RWPE1 (cell line): ENCODE results near the gene PTGFRN.
A peak's percentile ranks its signal among the peaks of the same experiment; 100 is the strongest.

Experiments
- CTCF ChIA-PET: fragments of 350-600 bp; sonication (Branson Sonifier 250); formaldehyde crosslinking; extraction: SDS; loops from one replicate; lab custom pipeline; 2021; lab: Yijun Ruan, JAX
- POLR2A ChIA-PET: fragments of 400-600 bp; formaldehyde crosslinking; extraction: SDS; loops from one replicate; lab custom pipeline; 2020; ENCODE audit warnings: antibody characterized with exemption; ENCODE audit not compliant: low non-redundant PET; lab: Yijun Ruan, JAX
- DNase-seq: peaks from one replicate; pipeline ENCODE4 v3.0.0; 2012; ENCODE audit warnings: low spot score
- H3K27ac ChIP-seq: fragments of 450-650 bp; 2 replicates; pipeline ENCODE4 v1.5.1; 2017
- CTCF ChIP-seq: fragments of 450-650 bp; conservative IDR thresholded peaks from 2 replicates; pipeline ENCODE4 v1.5.1; 2017; ENCODE audit warnings: low read depth, mild to moderate bottlenecking

PTGFRN gene

DNA sequence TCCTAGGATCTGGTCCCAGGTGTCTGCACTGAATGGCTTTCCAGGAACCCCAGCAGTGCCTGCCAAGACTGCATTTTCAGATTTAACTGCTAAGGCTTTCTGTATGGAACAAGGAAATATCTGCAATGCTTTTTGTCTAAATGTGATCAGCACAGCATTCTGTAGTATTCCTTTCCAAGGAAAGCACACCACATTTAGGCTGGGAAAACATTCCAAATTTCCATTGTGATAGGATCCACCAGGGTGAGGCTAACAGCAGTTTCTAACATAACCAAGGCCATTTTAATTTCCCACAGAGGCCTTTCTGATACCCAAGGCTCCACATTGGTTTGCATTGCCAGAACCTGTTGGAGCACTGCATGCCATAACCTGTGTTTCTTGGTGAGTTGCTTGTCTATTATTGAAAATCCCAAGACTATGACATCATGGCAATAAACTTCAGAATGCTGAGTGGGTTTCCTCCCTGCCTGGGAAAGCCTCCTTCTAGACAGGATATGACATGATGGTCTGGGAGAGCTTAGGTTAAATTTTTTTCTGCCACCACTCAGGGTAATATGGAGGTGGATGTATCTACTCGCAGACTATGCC is 23.3 kb upstream of the PTGFRN start:
- CTCF ChIA-PET = interaction anchor here (0.6 to 1.2 kb wide), 2 partner anchors 149 to 162 kb away, joined by 4 read pairs; no protein-coding TSS in a partner anchor
- POLR2A ChIA-PET = no interaction called here

DNA sequence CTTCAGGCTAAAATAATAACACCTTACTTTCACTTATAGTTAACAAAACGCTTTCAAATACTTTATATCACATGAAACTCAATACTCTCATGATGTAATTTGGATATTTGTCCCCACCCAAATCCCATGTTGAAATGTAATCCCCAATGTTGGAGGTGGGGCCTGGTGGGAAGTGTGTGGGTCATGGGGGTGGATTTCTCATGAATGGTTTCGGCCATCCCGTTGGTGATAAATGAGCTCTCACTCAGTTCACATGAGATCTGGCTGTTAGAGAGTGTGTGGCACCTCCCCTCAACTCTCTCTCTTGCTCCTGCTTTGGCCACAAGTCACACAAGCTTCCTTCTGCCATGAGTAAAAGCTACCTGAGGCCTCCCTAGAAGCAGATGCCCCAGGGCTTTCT is 22.5 kb upstream of the PTGFRN start:
- ChIA-PET POLR2A (no interaction called here), CTCF (interaction anchor here (0.6 to 1.2 kb wide), 2 partner anchors 150 to 163 kb away, joined by 4 read pairs; no protein-coding TSS in a partner anchor)
- TF ChIP-seq CTCF = no peak
- H3K27ac ChIP-seq = no peak overlapping the region; the same call in 1 of the 2 replicates
- DNase-seq = no peak

More for the DNA sequence above, 23.3 kb upstream of the PTGFRN start:
- DNase-seq = peak; percentile 91
- TF ChIP-seq CTCF = no peak
- H3K27ac ChIP-seq = peak overlapping the region; percentile 73

GRCh38 chr1:116889380-116889779 is 20.3 kb upstream of the PTGFRN start:
- no peak for TF ChIP-seq CTCF
- ChIA-PET CTCF (no interaction called here), POLR2A (no interaction called here)

DNA sequence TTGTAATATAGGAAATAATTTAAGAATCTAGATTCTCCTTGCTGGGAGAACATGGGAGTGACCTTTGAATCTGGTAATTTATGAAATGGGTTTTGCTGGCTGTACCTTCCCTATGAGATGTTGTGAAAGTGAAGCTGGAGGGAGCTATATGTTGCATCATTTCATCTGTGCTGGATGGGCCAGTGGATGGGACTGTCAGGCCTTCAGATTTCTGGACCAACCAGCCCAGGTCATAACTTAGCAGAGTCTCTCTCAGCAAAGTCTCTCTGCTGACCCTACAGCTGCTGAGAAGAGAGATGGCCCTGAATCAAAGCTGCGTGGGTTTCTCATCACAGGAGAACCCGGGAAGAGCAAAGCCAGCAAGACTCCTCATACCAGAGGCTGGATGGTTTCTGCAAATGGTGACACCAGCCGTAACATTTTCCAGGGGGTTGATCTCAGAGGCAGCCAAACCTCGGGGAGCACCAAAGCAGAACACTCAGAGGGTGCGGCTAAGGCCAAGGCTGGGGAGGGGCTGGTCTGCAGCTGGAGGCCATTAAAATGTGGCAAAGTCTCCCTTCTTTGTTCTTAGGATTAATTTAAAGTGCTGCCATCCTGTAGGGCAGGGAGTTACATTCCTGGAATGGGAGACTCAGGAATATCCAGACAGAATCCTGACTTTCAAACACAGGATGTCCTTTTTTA is 18.2 kb upstream of the PTGFRN start:
- ChIA-PET CTCF (no interaction called here), POLR2A (no interaction called here)
- H3K27ac ChIP-seq = peak overlapping the region; percentile 44
- TF ChIP-seq CTCF = no peak
- no peak for DNase-seq

More at GRCh38 chr1:116889380-116889779, 20.3 kb upstream of the PTGFRN start:
- DNase-seq = no peak
- no peak overlapping the region for H3K27ac ChIP-seq

DNA sequence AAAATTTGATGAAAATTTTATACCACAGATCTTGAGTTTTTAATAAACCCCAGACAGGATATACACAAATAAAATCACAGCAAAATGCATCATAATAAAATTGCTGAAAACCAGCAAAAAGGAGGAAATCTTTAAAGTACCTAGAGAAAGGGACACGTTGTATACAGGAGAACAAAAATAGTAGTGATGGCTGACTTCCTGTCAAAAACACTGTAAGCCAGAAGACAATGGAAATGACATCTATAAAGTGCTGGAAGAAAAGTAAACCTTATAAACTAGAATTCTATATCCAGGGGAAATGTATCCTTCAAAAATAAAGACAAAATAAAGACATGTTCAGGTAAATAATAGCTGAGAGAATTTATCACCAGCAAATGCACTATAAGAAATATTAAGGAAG is 14.6 kb upstream of the PTGFRN start:
- POLR2A ChIA-PET = no interaction called here
- CTCF ChIA-PET = no interaction called here
- H3K27ac ChIP-seq = no peak overlapping the region
- TF ChIP-seq CTCF = no peak
- DNase-seq = no peak

DNA sequence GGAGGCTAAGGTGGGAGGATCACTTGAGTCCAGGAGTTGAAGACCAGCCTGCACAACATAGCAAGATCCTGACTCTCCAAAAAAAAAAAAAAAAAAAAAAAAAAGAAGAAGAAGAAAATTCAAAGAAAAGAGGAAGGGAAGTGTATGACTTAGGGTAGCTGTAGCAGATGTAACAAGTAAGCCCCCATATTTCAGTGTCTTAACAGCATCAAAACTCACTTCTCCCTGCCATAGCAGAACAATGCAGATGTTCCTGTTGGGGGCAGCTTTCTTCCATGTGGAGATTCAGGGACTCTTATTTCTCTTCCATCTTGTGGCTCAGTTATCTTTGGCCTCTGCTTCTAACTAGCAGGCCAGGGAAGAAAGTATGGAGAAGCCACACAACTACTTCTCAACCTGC is 10.2 kb upstream of the PTGFRN start:
- CTCF ChIA-PET = no interaction called here
- POLR2A ChIA-PET = no interaction called here
- no peak for DNase-seq
- no peak for TF ChIP-seq CTCF
- no peak overlapping the region for H3K27ac ChIP-seq
